Hematopoietic multipotent progenitor cell treated with erythropoietin and hydrocortisone succinate and interleukin-3 and kit ligand, for 15 days (in vitro differentiated cells): ENCODE results near the gene STXBP6.

ENCODE experiments used
- DNase-seq: peaks from one replicate; pipeline ENCODE4 v3.0.0-alpha.2; 2015; ENCODE audit warnings: low spot score

Gene STXBP6

GRCh38 chr14:25015761-25016160 lies 34.2 kb downstream of the STXBP6 start:
- no peak for DNase-seq

GRCh38 chr14:25014440-25014839 lies 35.5 kb downstream of the STXBP6 start:
- DNase-seq = no peak

GRCh38 chr14:25011095-25011494 lies 38.9 kb downstream of the STXBP6 start:
- DNase-seq = no peak

- no peak for DNase-seq
Measured at GRCh38 chr14:25010471-25010870, 39.5 kb downstream of the STXBP6 start.

- DNase-seq = no peak
Measured at GRCh38 chr14:25009891-25010290, 40.1 kb downstream of the STXBP6 start.

- DNase-seq = no peak
Measured at GRCh38 chr14:25007832-25008231, 42.1 kb downstream of the STXBP6 start.

GRCh38 chr14:25006961-25007795 lies 42.8 kb downstream of the STXBP6 start:
- DNase-seq = no peak

- no peak for DNase-seq
Measured at GRCh38 chr14:25006031-25006430, 43.9 kb downstream of the STXBP6 start.

- no peak for DNase-seq
Measured at GRCh38 chr14:25004389-25004809, 45.5 kb downstream of the STXBP6 start.

- no peak for DNase-seq
Measured at GRCh38 chr14:25003537-25003936, 46.4 kb downstream of the STXBP6 start.

- DNase-seq = no peak
Measured at GRCh38 chr14:25001601-25002000, 48.3 kb downstream of the STXBP6 start.

GRCh38 chr14:25001156-25001555 lies 48.8 kb downstream of the STXBP6 start:
- DNase-seq = no peak

GRCh38 chr14:24999157-24999556 lies 50.8 kb downstream of the STXBP6 start:
- no peak for DNase-seq

- no peak for DNase-seq
Measured at GRCh38 chr14:24996930-24997725, 52.8 kb downstream of the STXBP6 start.

- no peak for DNase-seq
Measured at GRCh38 chr14:24995016-24995415, 54.9 kb downstream of the STXBP6 start.

GRCh38 chr14:24993631-24994030 lies 56.3 kb downstream of the STXBP6 start:
- no peak for DNase-seq

- DNase-seq = no peak
Measured at GRCh38 chr14:24992624-24993360, 57.2 kb downstream of the STXBP6 start.

GRCh38 chr14:24991821-24992220 lies 58.1 kb downstream of the STXBP6 start:
- DNase-seq = no peak

- DNase-seq = no peak
Measured at GRCh38 chr14:24991288-24991687, 58.7 kb downstream of the STXBP6 start.

- DNase-seq = no peak
Measured at GRCh38 chr14:24990773-24991172, 59.2 kb downstream of the STXBP6 start.

GRCh38 chr14:24990050-24990449 lies 59.9 kb downstream of the STXBP6 start:
- no peak for DNase-seq

GRCh38 chr14:24988760-24989159 lies 61.2 kb downstream of the STXBP6 start:
- no peak for DNase-seq
